Lung (tissue), 12 donors: ENCODE results near the gene KLHL2. TPM values are rescaled to one million over a fixed set of nuclear protein-coding genes. Genes with fewer than 3 reads are reported as not detected.
"Not testable (repeated sequence)": the region's sequence is repeated elsewhere in the genome, so short reads cannot be mapped to it uniquely, and the experiment has no call there.

Experiments used
- ATAC-seq: fragments of 200-7000 bp; cut with Tn5 transposase; one replicate; pipeline ENCODE4 v1.9.1; 2020; ENCODE audit warnings: moderate number of reproducible peaks; ENCODE audit not compliant: insufficient read depth, low FRiP score
- DNase-seq, 3 donors: peaks; one replicate each; pipeline ENCODE4 v3.0.0-alpha.2; 2013 to 2017
- H3K27ac ChIP-seq, 2 donors: one replicate each; pipeline ENCODE4 v1.5.1; 2013; ENCODE audit warnings: mild to moderate bottlenecking in 2 of 2, moderate library complexity in 2 of 2, control low read depth in 1 of 2, inconsistent platforms in 1 of 2, low read depth in 1 of 2, low read length in 1 of 2
- H3K27me3 ChIP-seq, 3 donors: one replicate each; pipeline ENCODE4 v1.5.1; 2013; ENCODE audit warnings: low read length in 2 of 3; ENCODE audit not compliant: control insufficient read depth in 3 of 3, insufficient read depth in 3 of 3
- H3K36me3 ChIP-seq, 4 donors: one replicate each; pipeline ENCODE4 v1.5.1; 2013; ENCODE audit warnings: low read length in 4 of 4, mild to moderate bottlenecking in 1 of 4, moderate library complexity in 1 of 4; ENCODE audit not compliant: control insufficient read depth in 4 of 4, insufficient read depth in 4 of 4
- H3K4me1 ChIP-seq, 5 donors: one replicate each; pipeline ENCODE4 v1.5.1; 2013; ENCODE audit warnings: low read length in 5 of 5, mild to moderate bottlenecking in 2 of 5, moderate library complexity in 1 of 5; ENCODE audit not compliant: control insufficient read depth in 5 of 5, insufficient read depth in 5 of 5
- H3K4me3 ChIP-seq: one replicate; pipeline ENCODE4 v1.5.1; 2013; ENCODE audit warnings: mild to moderate bottlenecking, control low read depth, moderate library complexity
- H3K9ac ChIP-seq, 2 donors: one replicate each; pipeline ENCODE4 v1.5.1; 2013; ENCODE audit warnings: low read length in 2 of 2, control low read depth in 1 of 2; ENCODE audit not compliant: insufficient read depth in 1 of 2
- H3K9me3 ChIP-seq, 4 donors: one replicate each; pipeline ENCODE4 v1.5.1; 2013; ENCODE audit warnings: low read length in 3 of 4, mild to moderate bottlenecking in 1 of 4, moderate library complexity in 1 of 4; ENCODE audit not compliant: control insufficient read depth in 4 of 4, insufficient read depth in 3 of 4
- CTCF ChIP-seq: IDR thresholded peaks from 2 replicates; pipeline ENCODE4 v1.5.1; 2012; ENCODE audit warnings: mild to moderate bottlenecking; ENCODE audit errors: control extremely low read depth, extremely low read depth
- WGBS, 2 donors: extraction: QIAGEN DNeasy Blood & Tissue Kit; methylation state at CpG; one replicate each; pipeline ENCODE4 v1.1.7; 2013; 5-methylcytosine and 5-hydroxymethylcytosine counted together
- polyA plus RNA-seq, 2 donors: library from polyadenylated mRNA; stranded (reverse); fragments of 200-250 nt; gene quantifications; one replicate each; pipeline ENCODE4 v1.2.1, GENCODE V29; 2013
- total RNA-seq, 2 donors: library from RNA; depleted of rRNA in 1 of 2; stranded (reverse); fragments of >200 nt in 1 of 2; gene quantifications; one replicate each; pipeline ENCODE4 v1.2.1, GENCODE V29; 2014 to 2021
- donor health status: control.
- donor health status: control.
- donor health status: Bipolar disorder and iron deficiency.
- donor health status: healthy.
- donor health status: DM: yes; HTN: yes; CAD: no.

KLHL2 gene
- total and polyA plus RNA-seq, 4 donors = 17.3 to 43.0 (median 33.7) TPM

GRCh38 chr4:165177725-165178666 lies 29.4 kb upstream of the KLHL2 start:
- ATAC-seq (no peak), DNase-seq (peak in 2 of 3 donors; percentile 32 to 66)
- H3K27ac ChIP-seq = no peak overlapping the region
- peaks cover 0 to 6% (median 0%) of the 10 kb centered on the region in 5 donors for H3K4me1 ChIP-seq
- H3K9me3 ChIP-seq = no peaks in the 10 kb centered on the region
- H3K36me3 ChIP-seq = no peaks in the 10 kb centered on the region
- 59 to 66% methylated on average over 3 of the region's 3 CpGs for WGBS, 2 donors
- no peak for TF ChIP-seq CTCF
- no peaks in the 10 kb centered on the region for H3K27me3 ChIP-seq
- H3K9ac ChIP-seq = no peak overlapping the region
- no peak overlapping the region for H3K4me3 ChIP-seq

DNA sequence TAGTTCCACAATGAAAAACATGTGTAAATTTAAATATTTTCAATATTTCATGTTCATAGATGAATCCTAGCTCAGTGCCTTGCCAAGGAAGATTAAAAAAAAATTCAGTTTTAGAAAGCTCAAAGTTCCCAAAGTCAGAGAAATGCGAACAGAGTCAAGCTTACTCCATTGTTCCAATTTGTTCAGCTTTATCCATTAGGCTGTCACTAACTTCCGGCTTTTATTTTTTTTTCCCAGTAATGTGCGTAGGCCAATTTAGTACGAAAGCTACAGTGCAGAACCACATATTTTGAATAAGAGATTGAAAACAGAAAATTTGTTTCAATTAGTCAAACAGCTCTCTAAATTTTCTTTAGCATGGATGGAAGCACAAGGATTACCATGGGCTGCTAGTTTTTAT lies 23.1 kb upstream of the KLHL2 start:
- no peak for TF ChIP-seq CTCF
- Histone ChIP-seq H3K9me3 (no peaks in the 10 kb centered on the region), H3K4me3 (no peak overlapping the region), H3K27me3 (no peaks in the 10 kb centered on the region), H3K27ac (no peak overlapping the region), H3K4me1 (no peaks in the 10 kb centered on the region), H3K9ac (no peak overlapping the region), H3K36me3 (no peaks in the 10 kb centered on the region)
- ATAC-seq (no peak), DNase-seq (no peak)
- 89 to 91% methylated on average over 4 of the region's 4 CpGs for WGBS, 2 donors

- H3K27ac ChIP-seq, DNase-seq, ATAC-seq, H3K9ac ChIP-seq, H3K27me3 ChIP-seq, H3K4me3 ChIP-seq, H3K36me3 ChIP-seq, H3K4me1 ChIP-seq, H3K9me3 ChIP-seq: not testable (repeated sequence)
- 96 to 97% methylated on average over 10 of the region's 10 CpGs for WGBS, 2 donors
Measured at GRCh38 chr4:165184998-165185397, 22.4 kb upstream of the KLHL2 start.

DNA sequence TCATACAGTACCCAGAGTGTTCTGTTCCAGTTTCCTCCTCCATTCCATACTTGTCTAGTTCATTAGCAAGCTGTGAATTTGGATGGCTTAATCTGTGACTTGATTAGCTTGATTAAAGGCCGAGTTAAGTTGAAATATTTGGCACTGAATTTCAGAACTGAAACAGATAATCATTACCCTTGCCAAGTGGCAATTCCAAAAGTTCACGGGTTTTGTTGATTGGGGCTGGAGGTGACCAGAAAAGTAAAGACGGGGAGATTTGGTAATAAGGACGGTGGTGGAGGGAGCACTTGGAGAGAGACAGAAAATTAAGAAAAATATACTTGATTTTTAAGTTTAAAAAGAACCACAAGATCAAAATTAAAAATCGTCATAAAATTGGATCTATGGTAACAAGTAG lies 21.9 kb upstream of the KLHL2 start:
- ATAC-seq = no peak
- H3K9ac ChIP-seq = no peak overlapping the region
- no peak overlapping the region for H3K4me3 ChIP-seq
- no peaks in the 10 kb centered on the region for H3K27me3 ChIP-seq
- no peaks in the 10 kb centered on the region for H3K36me3 ChIP-seq
- TF ChIP-seq CTCF = no peak
- H3K27ac ChIP-seq = no peak overlapping the region
- no peaks in the 10 kb centered on the region for H3K9me3 ChIP-seq
- WGBS, 2 donors = 84 to 91% methylated on average over 5 of the region's 5 CpGs
- no peak for DNase-seq
- H3K4me1 ChIP-seq = no peaks in the 10 kb centered on the region
